ENCODE measurements around the gene BTN2A1.

Gene BTN2A1

DNA sequence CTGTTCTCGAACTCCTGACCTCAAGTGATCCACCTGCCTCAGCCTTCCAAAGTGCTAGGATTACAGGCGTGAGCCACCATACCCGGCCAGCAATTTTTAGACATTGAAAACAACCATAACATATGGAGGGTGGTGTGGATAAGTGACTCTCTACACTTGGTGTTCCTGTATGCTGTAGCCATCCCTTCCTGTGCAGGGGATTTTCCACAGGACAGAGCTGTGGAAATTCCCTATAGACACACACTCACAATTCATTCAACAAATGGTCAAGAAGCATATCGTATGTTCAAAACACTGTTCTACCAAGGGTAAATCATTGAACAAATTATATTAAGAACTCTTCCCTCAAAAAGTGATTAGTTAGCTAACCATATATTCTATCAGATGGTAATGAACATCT lies 6.3 kb downstream of the BTN2A1 start:
- Histone ChIP-seq H3K9me3 (ENCODE audit: control insufficient read depth, low read length) (no peaks in the 10 kb centered on the region), H3K27me3 (replicated peaks; ENCODE audit: control insufficient read depth, insufficient read depth, low read length, poor library complexity, severe bottlenecking) (no peaks in the 10 kb centered on the region), H3K27ac (ENCODE audit: insufficient read depth, low read length, poor library complexity, severe bottlenecking) (no peak overlapping the region), H3K36me3 (ENCODE audit: control insufficient read depth, insufficient read depth, low read length) (peaks cover 72% of the 10 kb centered on the region), H3K4me3 (ENCODE audit: insufficient read depth, low read depth, low read length, poor library complexity, severe bottlenecking) (no peak overlapping the region), H3K4me1 (ENCODE audit: control insufficient read depth, insufficient read depth, low read length, poor library complexity, severe bottlenecking) (peaks cover 23% of the 10 kb centered on the region)
- no peak for DNase-seq

DNA sequence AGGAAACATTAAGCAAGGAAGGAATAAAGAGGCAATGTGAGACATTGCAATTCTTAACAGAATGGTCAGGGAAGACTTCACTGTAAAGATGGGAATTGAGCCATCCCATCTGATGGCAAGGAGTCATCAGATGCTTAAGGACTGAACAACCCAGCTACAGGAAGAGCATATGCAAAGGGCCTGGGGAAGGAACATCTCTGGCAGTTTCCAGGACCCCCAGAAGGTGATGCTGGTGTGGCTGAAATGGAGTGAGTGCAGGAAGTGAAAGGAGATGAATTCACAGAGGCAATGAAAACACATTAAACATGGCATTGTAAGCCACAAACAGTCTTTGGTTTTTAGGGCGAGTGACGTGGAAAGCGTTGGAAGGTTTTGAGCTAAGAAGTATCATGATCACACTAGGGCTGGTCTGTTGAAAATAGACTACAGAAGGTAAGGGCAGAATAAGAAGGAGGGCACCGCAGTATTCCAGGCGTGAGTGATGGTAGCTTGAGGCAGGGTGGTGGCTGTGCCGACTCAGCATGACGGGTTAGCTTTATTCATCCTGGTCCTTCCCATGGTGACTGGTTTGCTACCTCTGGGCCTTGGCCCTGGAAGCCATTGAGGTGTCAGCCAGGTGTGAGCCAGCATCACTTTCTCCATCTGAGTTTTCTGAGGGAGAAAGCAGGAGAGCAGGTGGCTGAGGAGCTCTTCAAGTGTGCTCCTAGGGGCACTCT lies 6.8 kb downstream of the BTN2A1 start:
- Histone ChIP-seq H3K36me3 (ENCODE audit: control insufficient read depth, insufficient read depth, low read length) (peaks cover 74% of the 10 kb centered on the region), H3K4me1 (ENCODE audit: control insufficient read depth, insufficient read depth, low read length, poor library complexity, severe bottlenecking) (peaks cover 18% of the 10 kb centered on the region), H3K27me3 (replicated peaks; ENCODE audit: control insufficient read depth, insufficient read depth, low read length, poor library complexity, severe bottlenecking) (no peaks in the 10 kb centered on the region), H3K9me3 (ENCODE audit: control insufficient read depth, low read length) (no peaks in the 10 kb centered on the region), H3K27ac (ENCODE audit: insufficient read depth, low read length, poor library complexity, severe bottlenecking) (no peak overlapping the region), H3K4me3 (ENCODE audit: insufficient read depth, low read depth, low read length, poor library complexity, severe bottlenecking) (no peak overlapping the region)
- no peak for DNase-seq

- no peak for DNase-seq
- H3K4me1 ChIP-seq (ENCODE audit: control insufficient read depth, insufficient read depth, low read length, poor library complexity, severe bottlenecking) = peaks cover 8% of the 10 kb centered on the region
- no peak overlapping the region for H3K27ac ChIP-seq (ENCODE audit: insufficient read depth, low read length, poor library complexity, severe bottlenecking)
- H3K27me3 ChIP-seq (replicated peaks; ENCODE audit: control insufficient read depth, insufficient read depth, low read length, poor library complexity, severe bottlenecking) = no peaks in the 10 kb centered on the region
- H3K9me3 ChIP-seq (ENCODE audit: control insufficient read depth, low read length) = no peaks in the 10 kb centered on the region
- no peak overlapping the region for H3K4me3 ChIP-seq (ENCODE audit: insufficient read depth, low read depth, low read length, poor library complexity, severe bottlenecking)
- H3K36me3 ChIP-seq (ENCODE audit: control insufficient read depth, insufficient read depth, low read length) = peaks cover 71% of the 10 kb centered on the region
Observed at GRCh38 chr6:26465776-26466175, 8.0 kb downstream of the BTN2A1 start.

DNA sequence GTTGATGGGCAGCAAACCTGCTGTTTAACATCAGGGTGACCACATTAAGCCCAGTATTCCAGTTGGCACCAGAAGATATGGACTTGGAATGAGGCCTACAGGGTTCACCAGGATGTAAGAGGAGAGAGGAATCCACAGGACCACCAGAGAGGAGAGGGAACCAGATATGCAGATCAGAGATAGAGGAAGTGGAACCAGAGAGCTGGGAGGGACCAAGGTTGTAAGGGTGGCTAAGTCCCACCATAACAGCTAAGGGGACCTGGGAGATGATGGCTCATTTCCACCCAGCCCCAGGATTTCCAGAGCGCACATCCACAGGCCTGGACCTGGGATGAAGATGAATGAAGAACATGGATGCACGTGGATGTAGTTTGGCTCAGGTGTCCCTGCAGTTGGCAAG lies 11.1 kb downstream of the BTN2A1 start:
- no peak for DNase-seq
- Histone ChIP-seq H3K27ac (ENCODE audit: insufficient read depth, low read length, poor library complexity, severe bottlenecking) (no peak overlapping the region), H3K4me1 (ENCODE audit: control insufficient read depth, insufficient read depth, low read length, poor library complexity, severe bottlenecking) (peaks cover 9% of the 10 kb centered on the region), H3K9me3 (ENCODE audit: control insufficient read depth, low read length) (no peaks in the 10 kb centered on the region), H3K27me3 (replicated peaks; ENCODE audit: control insufficient read depth, insufficient read depth, low read length, poor library complexity, severe bottlenecking) (no peaks in the 10 kb centered on the region), H3K36me3 (ENCODE audit: control insufficient read depth, insufficient read depth, low read length) (peaks cover 53% of the 10 kb centered on the region), H3K4me3 (ENCODE audit: insufficient read depth, low read depth, low read length, poor library complexity, severe bottlenecking) (no peak overlapping the region)

DNA sequence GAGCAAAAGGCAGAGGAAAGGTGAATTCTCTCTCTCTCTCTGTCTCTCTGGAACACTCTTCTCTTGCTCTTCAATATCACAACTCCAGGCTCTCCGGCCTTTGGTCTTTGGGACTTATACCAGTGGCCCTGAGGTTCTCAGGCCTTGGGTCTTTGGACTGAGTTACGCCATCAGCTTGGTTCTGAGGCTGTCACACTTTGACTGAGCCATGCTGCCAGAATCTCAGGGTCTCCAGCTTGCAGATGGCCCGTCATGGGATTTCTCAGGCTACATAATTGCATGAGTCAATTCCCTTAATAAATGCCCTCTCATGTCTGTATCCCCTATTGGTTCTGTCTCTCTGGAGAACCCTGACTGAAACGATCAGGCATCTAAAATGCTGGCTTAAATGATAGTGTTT lies 12.9 kb downstream of the BTN2A1 start:
- Histone ChIP-seq H3K27me3 (replicated peaks; ENCODE audit: control insufficient read depth, insufficient read depth, low read length, poor library complexity, severe bottlenecking) (no peaks in the 10 kb centered on the region), H3K9me3 (ENCODE audit: control insufficient read depth, low read length) (no peaks in the 10 kb centered on the region), H3K27ac (ENCODE audit: insufficient read depth, low read length, poor library complexity, severe bottlenecking) (no peak overlapping the region), H3K4me3 (ENCODE audit: insufficient read depth, low read depth, low read length, poor library complexity, severe bottlenecking) (no peak overlapping the region), H3K4me1 (ENCODE audit: control insufficient read depth, insufficient read depth, low read length, poor library complexity, severe bottlenecking) (peaks cover 20% of the 10 kb centered on the region), H3K36me3 (ENCODE audit: control insufficient read depth, insufficient read depth, low read length) (peaks cover 35% of the 10 kb centered on the region)
- no peak for DNase-seq

DNA sequence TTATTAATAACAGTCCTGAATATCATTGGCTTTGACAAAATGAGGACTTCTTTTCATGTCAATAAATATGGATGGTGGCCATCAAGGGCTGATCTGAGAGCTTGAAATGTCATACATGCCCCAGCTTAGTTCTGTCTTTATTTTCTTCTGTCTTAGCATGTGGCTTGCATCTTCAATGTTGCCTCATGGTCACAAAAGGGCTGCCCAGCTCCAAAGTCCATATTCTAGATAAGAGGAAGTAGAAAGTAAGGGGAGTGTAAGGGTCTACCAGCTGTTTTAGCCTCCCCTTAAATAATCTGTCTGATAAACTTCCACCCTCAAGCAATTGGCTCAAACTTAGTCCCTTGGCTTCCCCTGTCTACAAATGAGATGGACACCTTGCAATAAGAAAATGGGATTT lies 14.2 kb downstream of the BTN2A1 start:
- no peak overlapping the region for H3K27ac ChIP-seq (ENCODE audit: insufficient read depth, low read length, poor library complexity, severe bottlenecking)
- DNase-seq = no peak

DNA sequence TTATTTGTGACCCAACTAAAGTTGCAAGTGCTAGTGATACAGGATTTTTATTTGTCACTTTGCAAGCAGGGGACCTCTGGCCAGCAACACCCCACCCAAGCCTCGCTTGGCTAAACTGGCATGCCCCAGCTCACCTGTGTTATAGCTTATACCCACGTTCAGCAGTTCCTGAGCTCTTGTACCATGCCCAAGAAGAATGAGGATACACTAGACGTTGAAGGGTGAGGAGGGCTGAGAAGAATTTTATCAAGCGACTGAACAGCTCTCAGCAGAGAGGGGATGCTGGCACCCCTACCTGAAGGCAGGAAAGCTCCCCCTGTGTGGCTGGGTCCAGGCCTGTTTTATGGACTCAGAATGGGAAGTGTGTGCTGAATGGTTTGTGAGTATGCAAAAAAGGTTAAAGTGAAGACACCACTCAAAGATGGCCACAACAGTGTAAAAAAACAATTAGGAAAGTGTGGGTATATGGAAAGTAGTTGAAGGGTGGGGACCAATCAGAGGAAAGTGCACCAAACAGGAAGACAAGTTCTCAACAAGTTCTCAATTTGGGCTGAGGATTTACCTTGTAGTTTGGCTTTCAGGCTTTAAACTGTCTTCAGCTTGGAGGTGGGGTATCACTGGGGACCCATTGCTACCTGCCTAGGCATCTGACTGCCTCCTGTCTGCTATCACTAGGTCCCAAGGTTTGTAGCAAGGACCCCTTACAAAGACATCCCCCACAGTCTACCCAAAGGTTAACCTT lies 15.0 kb downstream of the BTN2A1 start:
- H3K27me3 ChIP-seq (replicated peaks; ENCODE audit: control insufficient read depth, insufficient read depth, low read length, poor library complexity, severe bottlenecking) = no peaks in the 10 kb centered on the region
- peak overlapping the region; percentile 84 for H3K27ac ChIP-seq (ENCODE audit: insufficient read depth, low read length, poor library complexity, severe bottlenecking)
- peaks cover 26% of the 10 kb centered on the region for H3K4me1 ChIP-seq (ENCODE audit: control insufficient read depth, insufficient read depth, low read length, poor library complexity, severe bottlenecking)
- no peak overlapping the region for H3K4me3 ChIP-seq (ENCODE audit: insufficient read depth, low read depth, low read length, poor library complexity, severe bottlenecking)
- H3K36me3 ChIP-seq (ENCODE audit: control insufficient read depth, insufficient read depth, low read length) = peaks cover 14% of the 10 kb centered on the region
- no peaks in the 10 kb centered on the region for H3K9me3 ChIP-seq (ENCODE audit: control insufficient read depth, low read length)
- DNase-seq = no peak

More for the DNA sequence above, 14.2 kb downstream of the BTN2A1 start:
- Histone ChIP-seq H3K9me3 (ENCODE audit: control insufficient read depth, low read length) (no peaks in the 10 kb centered on the region), H3K27me3 (replicated peaks; ENCODE audit: control insufficient read depth, insufficient read depth, low read length, poor library complexity, severe bottlenecking) (no peaks in the 10 kb centered on the region), H3K4me1 (ENCODE audit: control insufficient read depth, insufficient read depth, low read length, poor library complexity, severe bottlenecking) (peaks cover 26% of the 10 kb centered on the region), H3K4me3 (ENCODE audit: insufficient read depth, low read depth, low read length, poor library complexity, severe bottlenecking) (no peak overlapping the region), H3K36me3 (ENCODE audit: control insufficient read depth, insufficient read depth, low read length) (peaks cover 22% of the 10 kb centered on the region)

GRCh38 chr6:26473429-26473757 lies 15.6 kb downstream of the BTN2A1 start:
- no peak for DNase-seq
- H3K27ac ChIP-seq (ENCODE audit: insufficient read depth, low read length, poor library complexity, severe bottlenecking) = peak overlapping the region; percentile 84
- H3K36me3 ChIP-seq (ENCODE audit: control insufficient read depth, insufficient read depth, low read length) = peaks cover 8% of the 10 kb centered on the region
- peaks cover 26% of the 10 kb centered on the region for H3K4me1 ChIP-seq (ENCODE audit: control insufficient read depth, insufficient read depth, low read length, poor library complexity, severe bottlenecking)
- H3K27me3 ChIP-seq (replicated peaks; ENCODE audit: control insufficient read depth, insufficient read depth, low read length, poor library complexity, severe bottlenecking) = no peaks in the 10 kb centered on the region
- no peaks in the 10 kb centered on the region for H3K9me3 ChIP-seq (ENCODE audit: control insufficient read depth, low read length)
- peak overlapping the region; percentile 49 for H3K4me3 ChIP-seq (ENCODE audit: insufficient read depth, low read depth, low read length, poor library complexity, severe bottlenecking)

DNA sequence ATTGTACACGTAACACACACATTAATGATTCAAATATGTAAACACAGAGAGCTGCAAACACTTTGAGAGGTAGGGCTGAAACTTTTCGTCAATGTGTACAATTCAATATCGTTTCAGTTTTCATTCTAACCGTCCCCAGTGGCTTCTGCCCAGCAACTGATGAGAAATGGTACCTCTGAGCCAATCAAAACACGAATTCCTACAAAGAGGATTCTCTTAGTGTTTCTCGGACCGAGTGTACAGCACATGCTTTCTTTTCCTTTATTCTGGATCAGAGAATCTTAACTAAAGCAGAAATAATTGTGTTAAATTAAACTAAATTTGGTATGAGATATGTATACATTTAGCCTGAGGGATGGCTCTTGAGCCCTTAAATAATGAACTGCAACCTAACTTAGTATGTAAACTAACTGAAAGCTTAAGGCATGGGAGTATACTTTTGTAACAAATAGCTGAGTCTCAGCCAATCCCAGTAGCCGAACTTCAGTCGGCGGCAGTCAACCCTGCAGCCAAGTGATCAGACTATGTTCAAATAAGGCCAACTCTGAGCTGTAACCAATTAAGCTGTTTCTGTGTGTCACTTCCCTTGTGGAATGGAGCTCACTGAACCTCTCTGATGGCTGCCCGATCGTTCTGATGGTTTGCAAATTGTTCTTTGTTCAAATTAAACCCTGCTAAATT lies 16.1 kb downstream of the BTN2A1 start:
- Histone ChIP-seq H3K4me1 (ENCODE audit: control insufficient read depth, insufficient read depth, low read length, poor library complexity, severe bottlenecking) (peaks cover 26% of the 10 kb centered on the region), H3K27me3 (replicated peaks; ENCODE audit: control insufficient read depth, insufficient read depth, low read length, poor library complexity, severe bottlenecking) (no peaks in the 10 kb centered on the region)

GRCh38 chr6:26474439-26474881 lies 16.7 kb downstream of the BTN2A1 start:
- no peaks in the 10 kb centered on the region for H3K9me3 ChIP-seq (ENCODE audit: control insufficient read depth, low read length)
- peak overlapping the region; percentile 50 for H3K4me3 ChIP-seq (ENCODE audit: insufficient read depth, low read depth, low read length, poor library complexity, severe bottlenecking)
- H3K27ac ChIP-seq (ENCODE audit: insufficient read depth, low read length, poor library complexity, severe bottlenecking) = peak overlapping the region; percentile 84
- no peak for DNase-seq
- no peaks in the 10 kb centered on the region for H3K36me3 ChIP-seq (ENCODE audit: control insufficient read depth, insufficient read depth, low read length)
- no peaks in the 10 kb centered on the region for H3K27me3 ChIP-seq (replicated peaks; ENCODE audit: control insufficient read depth, insufficient read depth, low read length, poor library complexity, severe bottlenecking)
- H3K4me1 ChIP-seq (ENCODE audit: control insufficient read depth, insufficient read depth, low read length, poor library complexity, severe bottlenecking) = peaks cover 26% of the 10 kb centered on the region

More for the DNA sequence above, 16.1 kb downstream of the BTN2A1 start:
- H3K4me3 ChIP-seq (ENCODE audit: insufficient read depth, low read depth, low read length, poor library complexity, severe bottlenecking) = peak overlapping the region; percentile 50
- H3K36me3 ChIP-seq (ENCODE audit: control insufficient read depth, insufficient read depth, low read length) = peaks cover 3% of the 10 kb centered on the region
- H3K27ac ChIP-seq (ENCODE audit: insufficient read depth, low read length, poor library complexity, severe bottlenecking) = peak overlapping the region; percentile 84
- no peaks in the 10 kb centered on the region for H3K9me3 ChIP-seq (ENCODE audit: control insufficient read depth, low read length)
- DNase-seq = peak; percentile 64 to 75 (median 73)
